ENCODE results near the gene MRPL20.
"Not testable (repeated sequence)": the region's sequence is repeated elsewhere in the genome, so short reads cannot be mapped to it uniquely, and the experiment has no call there.

Gene MRPL20

DNA sequence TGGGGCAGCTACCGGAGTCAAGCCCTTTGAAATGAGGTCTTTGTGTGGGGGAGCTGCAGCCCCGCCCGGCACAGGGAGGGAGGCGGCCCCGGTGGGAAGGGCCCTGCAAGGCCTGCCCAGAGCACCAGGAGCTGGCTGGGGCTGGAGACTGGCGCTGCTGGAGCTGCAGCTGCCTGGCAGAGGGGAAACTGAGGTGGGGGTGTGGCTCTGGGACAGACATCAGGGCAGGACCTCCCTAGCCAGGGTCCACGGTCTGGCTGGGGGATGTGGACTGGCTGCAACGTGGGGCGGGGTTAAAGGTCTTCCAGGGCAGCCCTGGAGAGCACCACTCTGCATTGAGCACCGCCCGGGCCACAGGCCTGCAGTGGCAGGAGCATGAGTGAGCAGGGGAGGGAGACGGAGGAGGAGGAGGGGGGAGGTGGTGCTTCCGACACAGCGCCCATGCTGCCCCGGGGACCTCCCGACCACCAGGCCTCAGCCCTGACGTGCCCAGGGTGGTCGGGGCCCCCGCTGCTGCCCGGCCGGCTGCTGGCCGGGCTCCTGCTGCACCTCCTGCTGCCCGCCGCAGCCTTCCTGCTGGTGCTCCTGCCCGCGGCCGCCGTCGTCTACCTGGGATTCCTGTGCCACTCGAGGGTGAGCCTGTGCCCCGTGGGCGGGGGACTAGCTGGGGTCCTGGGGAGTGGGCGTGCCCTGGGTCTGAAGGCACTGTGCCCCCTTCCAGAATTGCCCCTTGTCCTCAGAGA, 18.8 kb upstream of the MRPL20 start:
- no peak for DNase-seq

DNA sequence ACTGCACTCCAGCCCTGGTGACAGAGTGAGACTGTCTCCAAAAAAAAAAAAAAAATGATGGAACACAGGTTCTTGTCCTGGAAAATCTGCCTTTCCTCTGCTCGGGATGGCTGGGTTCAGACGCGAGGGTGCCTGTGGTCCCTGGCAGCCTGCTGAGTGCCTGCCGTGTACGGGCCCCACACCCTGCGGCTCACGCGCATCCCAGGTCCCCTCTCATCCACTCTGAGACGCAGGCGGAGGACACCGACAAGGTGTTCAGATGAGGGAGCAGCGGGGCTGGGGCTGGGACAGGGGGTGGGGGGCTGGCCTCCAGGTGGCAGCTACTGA, 18.3 kb upstream of the MRPL20 start:
- no peak for DNase-seq

DNA sequence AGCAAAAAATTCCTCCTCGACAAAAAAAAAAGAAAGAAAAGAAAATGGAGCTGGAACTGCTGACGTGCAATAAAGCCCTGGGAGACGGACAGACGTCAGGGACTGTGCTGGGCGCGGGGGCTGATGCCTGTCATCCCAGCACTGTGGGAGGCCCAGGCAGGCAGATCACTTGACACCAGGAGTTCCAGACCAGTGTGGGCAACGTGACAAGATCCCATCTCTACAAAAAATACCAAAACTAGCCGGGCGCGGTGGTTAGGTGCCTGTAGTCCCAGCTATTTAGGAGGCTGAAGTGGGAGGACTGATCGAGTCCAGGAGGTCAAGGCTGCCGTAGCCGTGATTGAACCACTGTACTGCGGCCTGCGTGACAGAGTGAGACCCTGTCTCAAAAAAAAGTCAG, 17.6 kb upstream of the MRPL20 start:
- no peak for DNase-seq

DNA sequence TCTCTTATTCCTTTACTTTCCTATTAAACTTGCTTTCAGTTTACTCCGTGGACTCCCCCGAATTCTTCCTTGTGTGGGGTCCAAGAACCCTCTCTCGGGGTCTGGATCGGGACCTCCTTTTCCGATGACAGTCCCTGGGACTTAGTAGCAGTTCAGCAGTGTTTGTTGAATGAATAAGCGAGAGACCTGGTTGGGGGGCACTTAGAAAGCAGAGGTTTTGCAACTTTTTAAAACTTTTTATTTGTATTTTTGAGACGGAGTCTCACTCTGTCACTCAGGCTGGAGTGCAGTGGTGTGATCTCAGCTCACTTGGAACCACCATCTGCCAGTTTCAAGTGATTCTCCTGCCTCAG, 16.1 kb upstream of the MRPL20 start:
- no peak for DNase-seq

DNA sequence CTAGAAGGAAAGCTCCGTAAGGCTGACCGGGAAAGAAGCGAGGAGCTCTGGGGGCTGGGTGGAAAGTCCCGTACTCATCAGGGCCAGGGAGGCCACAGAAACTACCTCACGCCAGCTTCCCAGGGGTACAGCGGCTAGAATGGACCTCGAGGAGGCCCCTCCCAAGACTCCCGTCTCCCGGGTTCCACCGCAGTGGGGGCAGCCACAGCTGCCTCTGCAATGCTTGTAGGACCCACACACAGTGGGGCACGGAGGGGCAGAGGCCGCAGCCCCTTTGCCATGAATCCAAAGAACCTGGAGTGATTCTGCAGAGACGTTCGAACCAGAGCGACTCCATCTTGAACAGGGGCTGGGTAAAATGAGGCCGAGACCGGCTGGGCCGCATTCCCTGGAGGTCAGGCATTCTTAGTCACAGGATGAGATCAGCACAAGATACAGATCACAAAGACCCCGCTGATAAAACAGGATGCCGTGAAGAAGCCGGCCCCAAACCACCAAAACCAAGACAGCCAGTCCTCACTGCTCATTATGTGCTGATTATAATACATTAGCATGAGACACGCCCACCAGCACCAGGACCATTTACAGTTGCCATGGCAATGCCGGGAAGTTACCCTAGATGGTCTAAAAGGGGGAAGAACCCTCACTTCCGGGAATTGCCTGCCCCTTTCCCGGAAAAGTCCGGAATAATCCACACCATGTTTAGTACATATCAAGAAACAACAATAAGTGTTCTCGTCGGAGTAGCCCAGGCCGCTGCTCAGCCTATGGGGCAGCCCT, 15.6 kb upstream of the MRPL20 start:
- no peak for DNase-seq

DNA sequence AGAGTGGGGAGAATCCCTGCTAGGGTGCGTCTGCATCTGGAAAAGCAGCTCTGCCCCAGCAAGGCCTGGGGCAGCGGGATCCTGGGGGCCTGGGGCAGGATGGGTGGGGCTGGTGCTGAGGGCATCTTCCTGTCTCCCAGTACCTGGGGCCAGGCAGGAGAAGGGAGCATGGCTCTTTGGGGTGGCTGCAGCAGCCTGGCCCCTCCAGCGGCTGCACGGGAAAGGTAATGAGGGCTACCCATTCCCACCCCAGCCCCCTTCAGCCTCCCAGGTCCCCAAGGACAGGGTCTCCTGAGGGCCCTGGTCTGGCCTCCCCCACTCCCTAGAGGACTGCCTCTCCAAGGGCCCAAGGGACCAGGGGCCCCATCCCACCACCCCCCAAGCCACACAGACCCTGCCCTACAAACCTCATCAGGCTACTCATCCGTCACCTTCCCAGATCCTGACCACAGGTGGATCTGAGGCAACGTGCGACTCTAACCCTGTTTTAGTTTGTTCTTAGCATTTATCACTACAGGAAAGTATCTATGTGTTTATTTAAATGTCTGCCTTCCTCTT, 14.9 kb upstream of the MRPL20 start:
- DNase-seq: no peak

DNA sequence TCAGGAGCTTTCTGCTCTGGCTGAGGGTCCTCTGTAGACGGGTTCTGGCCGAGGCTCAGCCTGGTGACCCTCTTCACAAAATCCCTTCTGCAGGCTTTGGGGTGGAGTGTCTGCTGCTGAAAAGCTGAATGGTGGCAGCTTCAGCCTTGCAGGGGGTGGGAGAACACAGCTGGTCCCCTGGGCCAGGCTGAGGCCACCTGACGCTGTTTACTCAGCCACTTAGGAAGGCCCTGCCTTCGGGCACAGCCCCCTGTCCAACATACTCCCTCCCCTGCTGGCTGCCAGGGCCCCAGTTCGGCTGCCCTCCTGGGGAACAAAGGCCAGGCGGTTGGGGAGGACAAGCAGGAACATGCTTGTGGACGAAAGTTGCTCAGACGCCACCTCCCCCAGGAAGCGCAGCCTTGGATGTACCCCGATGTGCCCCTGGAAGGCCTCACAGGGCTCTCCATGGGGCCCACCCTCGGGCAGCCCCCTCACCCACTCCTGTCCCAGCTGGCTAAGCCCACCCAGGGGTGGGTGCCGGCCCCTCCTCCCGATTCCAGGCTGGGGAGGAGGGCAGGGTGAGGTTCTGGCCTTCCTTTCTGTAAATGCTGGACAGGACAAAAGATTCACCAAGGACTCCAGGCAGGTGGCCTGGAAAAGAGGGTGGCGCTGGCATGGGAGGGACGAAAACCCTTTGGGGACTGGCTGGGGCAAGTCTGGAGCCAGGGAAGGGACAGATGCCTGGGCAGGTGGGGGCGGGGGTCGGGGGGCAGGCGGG, 14.2 kb upstream of the MRPL20 start, which contains the start of gene ANKRD65:
ANKRD65 (minus strand) TSS at position 130 of the 760 bp plus-strand sequence. CDS start 271 bp downstream, outside the sequence.
- DNase-seq: no peak

DNA sequence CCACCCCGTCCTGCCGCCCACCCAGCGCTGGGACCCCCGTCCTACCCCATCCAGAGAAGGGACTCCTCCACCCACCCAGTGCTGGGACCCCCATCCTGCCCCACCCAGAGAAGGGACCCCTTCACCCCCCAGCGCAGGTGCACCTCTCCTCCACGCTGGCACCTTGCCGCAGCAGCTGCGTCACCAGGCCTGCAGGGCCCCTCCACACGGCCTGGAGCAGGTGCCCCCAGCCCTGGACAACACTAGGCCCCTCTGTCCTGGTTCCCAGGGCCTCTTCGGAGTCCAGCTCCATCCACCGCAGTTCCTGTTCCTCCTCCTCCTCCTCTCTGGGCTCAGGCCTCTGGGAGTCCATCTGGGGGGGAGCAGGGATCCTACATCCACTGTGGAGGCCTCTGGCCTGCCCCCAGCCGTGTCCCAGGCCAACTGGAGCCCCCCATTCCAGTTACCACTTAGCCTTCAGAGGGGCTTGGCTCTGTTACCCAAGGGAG, 13.6 kb upstream of the MRPL20 start:
- no peak for DNase-seq

DNA sequence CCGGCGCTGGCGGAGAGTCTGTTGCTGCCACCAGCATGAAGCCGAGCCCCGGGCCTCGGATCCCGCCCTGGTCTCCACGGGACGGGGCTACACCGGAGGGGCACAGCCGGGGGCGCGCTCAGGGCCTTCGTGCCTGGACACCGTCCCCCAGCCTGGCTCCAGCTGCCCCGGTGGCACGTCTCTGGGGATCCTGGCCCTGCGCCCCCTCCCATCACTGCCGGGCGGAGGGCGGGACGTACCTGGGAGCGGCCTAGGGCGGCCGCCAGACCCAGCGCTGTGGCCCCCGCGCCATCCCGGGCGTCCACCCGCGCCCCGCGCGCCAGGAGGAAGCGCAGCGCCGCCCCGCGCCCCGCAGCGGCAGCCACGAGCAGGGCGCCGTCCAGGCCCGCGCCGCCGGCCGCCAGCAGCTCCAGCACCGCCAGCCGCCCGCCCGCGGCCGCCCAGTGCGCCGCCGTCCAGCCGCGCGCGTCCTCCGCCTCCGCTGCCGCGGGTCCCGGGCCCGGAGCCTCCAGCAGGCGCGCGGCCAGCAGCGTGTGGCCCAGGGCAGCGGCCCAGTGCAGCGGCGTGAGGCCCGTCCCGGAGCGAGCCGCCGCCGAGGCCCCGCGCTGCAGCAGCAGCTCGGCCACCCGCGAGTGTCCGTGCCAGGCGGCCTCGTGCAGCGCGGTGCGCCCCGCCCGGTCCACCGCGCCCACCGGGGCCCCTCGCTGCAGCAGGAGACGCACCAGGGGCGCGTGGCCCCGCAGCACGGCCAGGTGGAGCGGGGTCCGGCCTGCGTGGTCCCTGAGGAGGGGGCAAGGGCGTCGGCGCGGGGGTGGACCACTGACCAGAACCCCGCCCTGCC, 12.9 kb upstream of the MRPL20 start:
- no peak for DNase-seq

DNA sequence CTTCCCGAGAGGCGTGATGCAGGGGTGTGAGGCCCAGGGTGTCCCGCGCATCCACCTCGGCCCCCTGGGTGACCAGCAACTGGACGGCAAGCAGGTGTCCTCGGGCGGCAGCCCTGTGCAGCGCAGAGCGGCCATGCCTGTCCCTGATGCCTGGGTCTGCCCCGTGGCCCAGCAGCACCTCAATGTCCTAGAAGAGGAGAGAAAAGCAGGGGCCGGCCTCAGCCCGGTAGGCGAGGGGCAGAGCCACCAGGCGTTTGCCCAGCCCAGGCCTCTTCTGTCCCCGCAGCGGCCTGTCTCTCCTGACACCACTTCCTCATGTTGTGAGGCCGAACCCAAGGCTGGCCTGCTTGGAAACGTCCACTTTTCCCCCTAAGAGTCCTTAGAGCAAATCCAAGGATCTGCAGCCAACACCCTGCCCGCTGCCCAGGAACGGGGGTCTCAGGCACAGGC, 12.3 kb upstream of the MRPL20 start:
- DNase-seq: no peak

DNA sequence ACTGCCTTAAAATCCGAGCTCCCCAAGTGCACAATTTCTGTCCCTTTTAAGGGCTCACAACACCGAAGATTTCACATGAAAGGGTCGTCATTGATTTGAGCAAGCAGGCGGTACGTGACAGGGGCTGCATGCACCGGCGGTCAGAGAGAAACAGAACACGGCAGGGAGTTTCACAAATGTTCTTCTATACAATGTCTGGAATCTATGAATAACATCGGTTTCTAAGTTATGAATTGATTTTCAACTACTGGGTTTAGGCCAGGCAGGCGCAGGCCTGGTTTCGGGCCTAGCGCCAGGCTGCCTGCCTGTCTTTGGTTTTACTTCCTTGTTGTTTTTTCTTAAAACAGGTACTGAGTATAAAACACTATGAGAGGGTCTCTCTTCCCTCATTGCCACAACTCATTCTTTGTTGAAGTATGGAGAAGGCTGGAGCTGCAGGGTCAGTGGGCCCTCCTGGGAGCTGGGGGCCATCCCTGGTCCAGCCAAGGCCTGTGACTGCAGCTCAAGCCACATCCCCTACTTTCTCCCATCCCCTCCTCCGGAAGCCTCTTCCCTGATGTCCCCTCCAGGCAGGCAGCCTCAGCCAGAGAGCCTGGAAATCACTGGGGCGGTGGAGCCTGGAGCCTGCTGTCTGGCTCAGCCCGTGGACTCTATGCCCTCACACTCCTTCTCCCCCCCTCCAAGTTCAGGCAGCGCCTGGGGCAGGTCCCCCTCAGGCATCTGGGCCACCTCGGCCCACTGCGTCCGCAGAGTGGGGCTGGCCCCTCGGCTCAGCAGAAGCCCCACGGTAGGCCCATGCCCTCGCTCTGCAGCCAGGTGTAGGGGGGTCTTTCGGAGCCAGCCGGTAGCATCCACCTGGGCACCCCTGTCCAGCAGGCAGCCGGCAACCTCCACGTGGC, 11.6 kb upstream of the MRPL20 start:
- no peak for DNase-seq

DNA sequence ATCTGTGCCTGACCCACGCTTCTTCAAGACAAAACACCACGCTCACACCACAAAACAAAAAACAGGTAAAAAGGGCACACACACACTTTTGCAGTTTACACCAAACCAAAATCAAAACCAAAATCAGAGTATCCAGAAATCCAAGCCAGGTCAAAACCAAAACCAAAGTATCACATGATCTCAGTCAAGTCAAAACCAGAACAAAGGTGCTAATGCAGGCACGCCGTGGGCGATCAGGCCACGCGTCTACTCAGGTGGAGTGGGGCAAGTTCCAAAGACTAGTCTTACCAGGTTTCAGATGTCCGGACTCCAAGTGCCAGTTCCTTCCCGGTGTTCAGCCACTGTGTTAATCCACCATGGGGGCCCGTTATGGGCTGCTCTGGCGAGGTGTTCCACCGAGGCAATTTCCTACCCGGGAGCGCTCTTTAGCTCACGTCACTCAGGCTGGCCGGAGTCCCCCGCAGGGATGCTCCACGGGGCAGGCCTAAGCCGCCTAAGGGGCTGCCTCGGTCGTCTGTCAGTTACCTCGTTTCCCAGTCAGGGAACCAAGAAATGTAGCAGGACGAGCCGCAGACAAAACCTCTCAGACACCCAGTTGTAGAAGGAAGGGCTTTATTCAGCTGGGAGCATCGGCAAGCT, 10.9 kb upstream of the MRPL20 start:
- not testable (repeated sequence) for DNase-seq

DNA sequence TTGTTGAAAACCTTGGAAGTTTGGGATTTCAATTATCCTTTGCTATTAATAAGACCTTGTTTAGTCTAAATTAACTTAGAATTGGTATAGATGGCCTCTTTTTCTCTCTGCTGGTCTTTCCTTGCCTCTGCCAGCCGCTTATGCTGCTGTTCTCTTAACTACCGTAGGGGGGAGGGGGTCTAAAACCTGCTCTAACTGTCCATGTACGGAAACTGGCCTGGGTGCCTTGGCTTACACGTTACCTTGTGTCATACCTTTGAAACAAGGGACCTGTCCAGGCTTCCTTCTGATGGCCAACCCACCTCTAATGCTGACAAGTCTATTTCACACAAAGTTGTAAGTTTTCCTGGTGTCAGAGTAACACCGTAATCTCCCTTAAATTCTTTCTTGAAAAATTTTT, 10.3 kb upstream of the MRPL20 start:
- DNase-seq: not testable (repeated sequence)

DNA sequence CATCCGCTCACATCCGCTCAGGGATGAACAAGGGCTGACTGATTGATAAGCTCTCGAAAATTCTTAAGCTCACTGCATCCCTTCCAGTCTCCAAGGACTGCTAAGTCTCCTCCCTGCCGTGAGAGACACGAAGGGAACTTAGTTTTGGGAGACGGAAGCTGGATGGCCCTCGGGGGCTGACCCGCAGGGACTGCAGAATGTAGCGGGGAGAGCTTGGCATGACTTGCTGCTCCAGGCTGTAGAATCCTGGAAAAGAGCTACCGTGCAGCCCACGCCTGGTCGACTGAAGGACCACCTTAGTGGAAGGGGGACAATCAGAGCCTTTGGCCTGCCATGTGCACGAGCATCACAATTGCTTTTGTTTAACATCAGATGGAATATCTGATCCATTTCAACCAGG, 8.7 kb upstream of the MRPL20 start:
- no peak for DNase-seq

DNA sequence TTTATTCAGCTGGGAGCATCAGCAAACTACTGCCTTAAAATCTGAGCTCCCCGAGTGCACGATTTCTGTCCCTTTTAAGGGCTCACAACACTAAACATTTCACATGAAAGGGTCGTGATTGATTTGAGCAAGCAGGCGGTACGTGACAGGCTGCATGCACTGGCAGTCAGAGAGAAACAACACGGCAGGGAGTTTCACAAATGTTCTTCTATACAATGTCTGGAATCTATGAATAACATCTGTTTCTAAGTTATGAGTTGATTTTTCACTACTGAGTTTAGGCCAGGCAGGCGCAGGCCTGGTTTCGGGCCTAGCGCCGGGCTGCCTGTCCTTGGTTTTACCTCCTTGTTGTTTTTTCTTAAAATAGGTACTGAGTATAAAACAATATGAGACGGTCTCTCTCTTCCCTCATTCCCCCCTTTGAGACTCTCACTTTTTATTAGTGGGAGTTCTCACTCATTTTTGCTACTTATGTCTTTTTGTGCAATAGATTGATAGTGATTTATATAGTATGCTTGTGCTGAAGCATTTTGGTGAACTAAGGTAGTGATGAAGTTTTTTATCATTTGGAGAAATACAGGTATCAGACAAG, 5.3 kb upstream of the MRPL20 start:
- not testable (repeated sequence) for DNase-seq

DNA sequence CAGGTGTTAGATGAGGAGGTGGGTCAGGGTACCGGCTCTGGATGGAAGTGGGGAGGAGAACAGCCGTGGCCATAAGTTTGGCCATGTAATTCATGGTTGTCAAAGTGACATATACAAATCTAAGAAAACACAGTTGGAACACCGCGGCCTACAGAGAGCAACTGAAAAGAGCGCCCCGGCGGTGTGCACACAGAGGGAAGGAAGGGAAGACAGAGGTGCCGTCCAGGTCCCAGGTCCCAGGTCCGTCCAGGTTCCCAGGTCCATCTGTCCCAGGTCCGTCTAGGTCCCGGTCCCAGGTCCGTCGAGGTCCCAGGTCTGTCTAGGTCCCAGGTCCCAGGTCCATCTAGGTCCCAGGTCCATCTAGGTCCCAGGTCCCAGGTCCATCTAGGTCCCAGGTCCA, 4.5 kb upstream of the MRPL20 start:
- DNase-seq: no peak

DNA sequence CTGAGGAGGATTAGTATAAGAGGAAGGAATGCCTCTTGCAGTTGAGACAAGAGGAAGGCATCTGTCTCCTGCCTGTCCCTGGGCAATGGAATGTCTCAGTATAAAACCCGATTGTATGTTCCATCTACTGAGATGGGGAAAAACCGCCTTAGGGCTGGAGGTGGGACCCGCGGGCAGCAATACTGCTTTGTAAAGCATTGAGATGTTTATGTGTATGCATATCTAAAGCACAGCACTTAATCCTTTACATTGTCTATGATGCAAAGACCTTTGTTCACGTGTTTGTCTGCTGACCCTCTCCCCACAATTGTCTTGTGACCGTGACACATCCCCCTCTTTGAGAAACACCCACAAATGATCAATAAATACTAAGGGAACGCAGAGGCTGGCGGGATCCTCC, 3.1 kb upstream of the MRPL20 start:
- not testable (repeated sequence) for DNase-seq

DNA sequence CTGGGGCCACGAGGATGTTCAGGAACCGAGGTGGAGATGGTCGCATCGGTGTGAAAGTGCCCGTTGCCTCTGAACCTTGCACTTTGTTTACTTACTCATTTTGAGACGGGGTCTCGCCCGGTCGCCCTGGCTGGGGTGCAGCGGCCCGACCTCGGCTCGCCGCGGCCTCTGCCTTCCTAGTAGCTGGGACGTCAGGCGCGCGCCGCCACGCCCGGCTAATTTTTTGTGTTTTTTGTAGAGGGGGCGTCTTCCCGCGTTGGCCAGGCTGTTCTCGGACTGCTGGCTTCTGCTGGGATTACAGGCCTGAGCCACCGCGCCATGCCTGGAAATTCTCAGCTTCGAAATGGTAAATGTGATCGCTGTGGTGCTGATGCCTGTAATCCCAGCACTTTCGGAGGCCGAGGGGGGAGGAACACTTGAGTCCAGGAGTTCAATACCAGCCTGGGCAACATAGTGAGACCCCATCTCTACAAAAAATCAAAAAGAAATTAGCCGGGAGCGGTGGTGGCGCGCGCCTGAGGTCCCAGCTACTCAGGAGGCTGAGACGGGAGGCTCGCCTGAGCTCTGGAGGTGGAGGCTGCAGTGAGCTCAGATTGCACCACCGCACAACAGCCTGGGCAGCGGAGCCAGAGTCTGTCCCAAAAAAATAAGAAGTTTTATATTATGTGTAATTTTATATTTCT, 684 bp upstream of the MRPL20 start:
- DNase-seq: no peak

DNA sequence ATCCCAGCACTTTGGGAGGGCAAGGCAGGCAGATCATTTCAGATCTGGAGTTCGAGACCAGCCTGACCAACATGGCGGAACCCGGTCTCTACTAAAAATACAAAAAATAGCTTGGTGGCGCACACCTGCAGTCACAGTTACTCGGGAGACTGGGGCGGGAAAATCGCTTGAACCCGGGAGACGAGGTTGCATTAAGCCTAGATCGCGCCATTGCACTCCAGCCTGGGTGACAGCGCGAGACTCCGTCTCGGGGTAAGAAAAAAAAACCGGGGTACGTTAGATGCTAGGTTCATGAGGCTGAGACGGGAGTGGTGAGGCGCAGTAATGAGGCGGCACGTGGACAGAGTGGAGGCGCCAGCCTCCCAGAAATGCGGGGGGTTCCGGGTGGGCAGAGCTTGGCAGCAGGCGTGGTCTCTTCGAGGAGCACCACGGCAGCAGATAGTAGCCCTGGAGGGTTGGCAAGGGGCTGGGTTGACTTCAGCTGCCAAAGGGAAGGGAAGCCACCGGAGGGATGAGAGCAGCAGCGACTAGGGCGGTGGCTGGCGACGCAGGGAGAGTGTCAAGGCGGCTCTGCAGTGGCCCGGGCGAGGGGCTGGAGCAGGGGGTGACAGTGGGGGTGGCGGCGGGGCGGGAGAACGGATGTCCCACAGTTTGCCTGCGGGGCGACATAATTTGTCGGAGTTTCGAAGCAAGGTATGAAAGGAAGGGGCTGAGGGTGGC, 832 bp downstream of the MRPL20 start:
- no peak for DNase-seq
